IPS-NIHi7 (cell line): ENCODE data around the gene CREB5.
"Not testable (repeated sequence)": the region's sequence is repeated elsewhere in the genome, so short reads cannot be mapped to it uniquely, and the experiment has no call there.

ENCODE experiments used
- DNase-seq: peaks from one replicate; pipeline ENCODE4 v3.0.0; 2012; ENCODE audit warnings: mixed read lengths; ENCODE audit errors: extremely low spot score

The CREB5 gene

DNA sequence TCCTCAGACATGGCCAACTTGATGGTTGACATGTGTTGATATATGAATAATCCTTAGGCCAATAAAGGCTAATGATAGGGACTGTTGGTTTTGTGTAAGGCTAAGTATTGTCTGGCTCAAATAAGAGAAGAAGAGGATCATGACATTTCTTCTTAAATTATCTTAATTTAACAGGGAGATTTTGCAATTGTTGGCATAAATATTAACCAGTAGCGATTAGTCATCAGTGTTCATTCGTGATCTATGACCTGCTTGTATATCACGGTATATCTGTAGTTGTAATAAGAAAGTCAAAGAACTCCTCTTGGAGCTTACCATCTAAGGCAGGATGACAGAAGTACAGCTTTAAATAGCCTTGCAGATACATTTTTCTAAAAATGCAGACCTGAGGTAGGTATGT is 196.4 kb downstream of the CREB5 start:
- no peak for DNase-seq

DNA sequence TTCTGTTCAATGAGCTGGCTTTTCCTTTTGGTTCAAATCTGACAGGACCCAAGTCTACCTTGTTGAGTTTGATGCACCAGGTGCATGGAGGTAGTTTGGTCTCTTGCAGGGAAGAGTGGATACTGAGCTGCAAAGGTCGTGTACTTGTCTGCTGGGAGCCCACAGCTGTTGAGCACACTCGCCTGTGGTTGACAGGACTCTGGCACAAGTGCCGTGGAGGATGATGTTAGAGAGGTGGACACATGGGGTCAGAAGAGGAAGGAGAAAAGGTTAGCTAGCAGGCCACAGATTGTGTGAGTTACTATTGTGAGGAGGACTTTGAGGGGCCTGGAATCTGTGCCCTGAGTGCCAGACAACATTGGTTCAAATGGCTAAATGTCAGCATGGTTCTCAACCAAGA is 197.3 kb downstream of the CREB5 start:
- DNase-seq: no peak

DNA sequence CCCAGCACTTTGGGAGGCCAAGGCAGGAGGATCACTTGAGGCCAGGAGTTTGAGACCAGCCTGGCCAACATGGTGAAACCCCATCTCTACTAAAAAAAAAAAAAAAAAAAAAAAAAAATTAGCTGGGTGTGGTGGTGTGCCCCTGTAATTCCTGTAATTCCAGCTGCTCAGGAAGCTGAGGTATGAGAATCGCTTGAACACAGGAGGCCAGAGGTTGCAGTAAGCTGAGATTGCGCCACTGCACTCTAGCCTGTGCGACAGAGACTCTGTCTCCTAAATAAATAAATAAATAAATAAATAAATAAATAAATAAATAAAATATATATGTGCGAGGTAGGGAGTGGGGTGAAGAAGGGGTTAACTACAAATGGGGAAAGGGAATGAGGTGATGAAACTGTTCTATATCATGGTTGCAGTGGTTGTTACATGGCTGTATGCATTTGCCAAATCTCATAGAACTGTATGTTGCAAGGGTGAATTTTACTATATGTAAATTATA is 199.1 kb downstream of the CREB5 start:
- DNase-seq: not testable (repeated sequence)

DNA sequence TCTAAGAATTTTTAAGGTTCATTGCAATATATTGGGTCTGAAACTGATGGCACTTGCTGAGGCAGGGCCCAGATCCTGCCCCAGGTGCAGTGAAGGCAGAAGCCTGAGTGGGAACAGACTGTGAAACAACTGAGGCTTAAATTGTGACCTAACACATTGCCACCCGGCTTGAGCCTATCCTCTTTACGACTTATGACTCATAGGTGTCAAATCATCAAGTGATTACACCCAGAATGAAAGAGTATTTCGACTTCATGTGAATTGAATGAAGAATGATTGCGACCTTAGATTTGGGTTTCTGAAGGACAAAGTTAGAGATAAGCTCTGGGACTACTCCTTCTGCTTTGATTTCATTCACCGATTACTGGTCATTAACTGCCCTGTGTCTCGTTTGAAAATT is 200.9 kb downstream of the CREB5 start:
- no peak for DNase-seq

DNA sequence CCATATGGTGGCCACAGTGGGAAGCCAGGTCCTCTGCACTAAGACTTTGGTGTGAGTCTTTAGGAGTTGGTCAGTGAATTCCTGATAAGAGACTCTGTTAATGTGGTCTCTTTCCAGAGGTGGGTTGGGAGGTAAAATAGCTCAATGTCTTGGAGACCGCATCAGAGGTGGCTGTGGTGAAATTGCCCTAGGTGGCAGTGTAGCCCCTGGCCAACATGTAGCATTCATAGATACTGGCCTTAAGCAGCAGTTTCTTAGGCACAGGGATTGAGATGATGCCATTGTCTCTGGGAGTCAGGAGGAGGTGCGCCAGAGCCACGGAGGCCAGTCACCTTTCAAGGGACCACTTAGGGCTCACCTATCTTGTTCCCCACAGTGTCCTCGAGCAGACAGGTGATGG is 202.8 kb downstream of the CREB5 start:
- DNase-seq: peak; percentile 72

DNA sequence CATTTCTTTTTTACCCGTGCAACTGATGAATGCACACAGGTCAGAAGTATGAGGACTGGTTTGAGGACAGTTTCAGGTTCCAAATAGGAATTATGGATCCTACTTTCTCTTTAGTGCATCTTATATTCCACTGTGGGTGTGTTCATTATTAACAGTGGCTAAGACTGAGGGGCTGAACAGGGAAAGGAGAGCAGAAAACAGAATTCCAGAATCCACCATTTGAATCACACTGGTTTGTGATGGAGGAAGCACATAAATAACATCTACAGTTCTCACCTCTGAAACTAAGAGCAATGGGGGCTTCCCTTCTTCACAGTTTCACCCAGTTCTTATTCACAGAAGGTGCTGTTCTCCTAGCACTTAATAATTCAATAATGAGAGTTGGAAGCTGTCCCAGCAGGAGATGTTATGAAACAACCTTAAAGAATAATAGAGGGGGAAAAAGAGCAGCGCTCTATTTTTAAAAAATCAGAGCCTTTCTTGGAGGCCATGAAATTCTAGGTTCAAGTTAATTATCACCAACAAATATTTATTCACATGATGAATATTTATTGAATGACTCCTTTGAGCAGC is 205.1 kb downstream of the CREB5 start:
- DNase-seq: no peak

DNA sequence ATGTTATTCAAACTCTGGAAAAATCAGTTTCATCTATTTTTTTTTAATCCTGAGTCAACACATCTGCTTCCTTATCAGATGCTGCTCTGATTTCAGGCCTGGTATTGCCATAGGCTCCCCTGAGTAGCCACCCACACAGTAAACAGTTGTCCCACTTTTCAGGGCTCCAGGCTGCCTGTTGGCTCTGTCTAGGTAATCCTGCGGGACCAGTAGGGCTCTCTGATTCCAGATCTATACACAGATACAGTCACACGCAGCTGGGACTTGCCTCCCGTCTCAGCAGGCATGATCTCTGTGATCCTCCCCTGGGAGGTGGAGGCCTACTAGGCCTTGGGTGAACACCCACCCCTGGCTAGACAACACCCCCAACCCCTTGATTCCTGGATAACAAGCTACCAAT is 206.1 kb downstream of the CREB5 start:
- no peak for DNase-seq

DNA sequence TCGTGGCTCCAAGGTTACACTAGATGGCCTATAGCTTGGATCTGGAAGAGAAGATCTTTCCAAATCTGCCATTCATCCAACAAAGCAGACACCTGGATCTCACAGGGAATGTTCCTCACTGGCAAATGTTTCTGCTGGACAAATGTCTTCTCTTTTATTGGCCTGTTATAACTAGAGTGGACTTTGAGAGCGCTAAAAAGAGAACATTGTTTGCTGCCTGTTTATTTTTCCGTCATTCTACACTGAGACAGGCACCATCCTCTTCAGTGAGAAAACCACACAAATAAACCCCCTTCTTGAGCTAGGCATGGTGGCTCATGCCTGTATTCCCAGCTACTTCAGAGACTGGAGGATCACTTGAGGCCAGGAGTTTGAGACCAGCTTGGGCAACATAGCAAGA is 206.9 kb downstream of the CREB5 start:
- DNase-seq: no peak

DNA sequence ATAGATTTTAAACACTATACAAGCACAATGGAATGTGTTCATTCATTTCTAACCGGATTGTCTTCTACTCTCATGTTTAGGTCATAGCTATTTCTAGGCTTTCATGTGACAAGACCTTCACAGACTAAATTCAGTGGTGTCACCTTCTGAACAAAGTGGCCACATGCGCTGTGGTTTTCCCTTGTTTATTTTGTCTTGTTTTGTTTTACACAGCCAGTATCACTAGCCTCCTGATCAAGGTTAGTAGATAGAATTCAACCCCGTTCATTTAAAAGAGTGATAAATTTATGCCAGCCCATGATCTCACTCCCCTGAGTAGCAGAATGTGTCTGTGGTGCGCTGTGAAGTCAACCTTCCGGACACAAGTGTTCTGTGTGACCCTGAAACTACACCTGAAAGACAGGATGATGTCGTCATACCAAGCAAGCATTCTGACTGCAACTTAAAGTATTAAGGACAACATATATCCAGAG is 209.1 kb downstream of the CREB5 start:
- DNase-seq: no peak

DNA sequence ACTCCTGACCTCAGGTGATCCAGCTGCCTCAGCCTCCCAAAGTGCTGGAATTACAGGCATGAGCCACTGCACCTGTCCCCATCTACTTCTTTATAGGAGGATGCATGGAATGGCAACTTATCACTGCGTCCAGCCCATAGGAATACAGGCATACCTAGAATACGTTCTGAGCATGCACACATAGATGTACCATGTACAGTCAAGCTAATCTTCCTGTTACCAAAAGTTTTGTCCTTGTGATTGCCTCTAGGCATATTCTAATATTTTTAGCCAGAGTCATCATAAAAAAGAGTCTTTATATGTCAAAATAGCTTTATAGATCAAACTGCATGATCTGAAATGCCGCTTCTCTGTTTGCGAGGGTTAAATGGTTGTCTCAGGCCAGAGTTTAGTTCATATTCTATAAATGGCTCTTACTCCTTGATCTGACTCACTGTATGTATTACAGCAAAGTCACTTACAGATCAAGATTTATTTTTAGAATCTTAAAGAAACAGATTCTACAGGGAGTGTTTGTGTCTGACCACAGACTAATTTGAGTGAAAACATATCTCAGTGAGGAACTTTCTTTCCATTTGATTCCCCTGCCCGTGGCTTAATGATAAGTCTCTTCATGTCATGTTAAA is 210.9 kb downstream of the CREB5 start:
- DNase-seq: no peak

DNA sequence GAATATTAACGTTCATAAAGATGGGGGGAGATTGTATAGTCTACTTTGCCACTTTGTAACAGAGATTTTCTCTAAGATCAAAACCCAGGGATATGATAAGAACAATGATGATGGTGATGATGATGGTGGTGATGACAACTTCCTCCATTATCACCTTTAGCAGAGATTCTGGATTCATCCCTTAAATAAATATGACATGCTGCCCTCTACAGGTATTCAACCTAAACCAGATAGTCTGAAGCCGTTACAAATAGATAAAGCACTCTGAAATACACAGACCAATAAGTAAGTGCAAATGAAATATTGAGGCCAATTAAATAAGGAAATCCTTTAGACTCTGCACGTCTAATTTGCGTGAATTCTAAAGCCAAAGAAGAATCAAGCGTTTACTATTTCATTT is 211.5 kb downstream of the CREB5 start:
- no peak for DNase-seq

DNA sequence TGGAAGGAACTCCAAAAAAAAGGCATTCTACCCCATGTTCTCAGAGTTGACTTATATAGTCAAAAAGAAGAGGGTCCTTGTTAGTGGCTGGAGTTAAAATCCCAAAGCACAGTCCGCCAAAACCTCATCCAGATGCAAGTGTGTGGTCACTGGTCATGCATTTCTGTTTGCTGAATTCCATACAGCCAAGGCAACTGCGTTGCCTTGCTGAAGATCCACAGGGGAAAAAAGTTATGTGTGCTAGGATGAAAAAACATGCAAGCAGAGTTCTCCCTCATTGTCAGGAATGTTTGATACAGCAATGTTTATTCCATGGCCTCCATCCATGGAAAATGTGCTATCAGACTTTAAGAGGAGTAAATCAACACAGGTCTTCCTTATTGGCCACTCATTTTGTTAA is 213.1 kb downstream of the CREB5 start:
- no peak for DNase-seq

DNA sequence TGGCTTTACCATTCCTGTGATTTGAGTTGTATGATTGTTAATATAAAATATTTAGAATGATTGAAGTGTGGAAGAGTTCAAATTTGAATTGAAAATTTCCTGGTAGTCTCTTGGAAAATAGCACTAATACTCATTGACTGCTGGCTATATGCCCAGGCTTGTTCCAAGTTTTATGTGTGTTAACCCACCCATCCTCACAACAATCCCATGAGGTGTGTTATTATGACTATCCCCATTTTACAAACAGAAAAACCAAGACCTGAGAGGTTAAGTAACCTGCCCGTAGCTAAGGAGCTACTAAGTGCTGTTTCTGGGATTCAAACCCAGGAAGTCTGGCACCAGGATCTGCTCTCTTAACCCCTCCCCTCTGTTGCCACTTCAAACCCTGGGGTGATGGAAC is 213.9 kb downstream of the CREB5 start:
- no peak for DNase-seq

DNA sequence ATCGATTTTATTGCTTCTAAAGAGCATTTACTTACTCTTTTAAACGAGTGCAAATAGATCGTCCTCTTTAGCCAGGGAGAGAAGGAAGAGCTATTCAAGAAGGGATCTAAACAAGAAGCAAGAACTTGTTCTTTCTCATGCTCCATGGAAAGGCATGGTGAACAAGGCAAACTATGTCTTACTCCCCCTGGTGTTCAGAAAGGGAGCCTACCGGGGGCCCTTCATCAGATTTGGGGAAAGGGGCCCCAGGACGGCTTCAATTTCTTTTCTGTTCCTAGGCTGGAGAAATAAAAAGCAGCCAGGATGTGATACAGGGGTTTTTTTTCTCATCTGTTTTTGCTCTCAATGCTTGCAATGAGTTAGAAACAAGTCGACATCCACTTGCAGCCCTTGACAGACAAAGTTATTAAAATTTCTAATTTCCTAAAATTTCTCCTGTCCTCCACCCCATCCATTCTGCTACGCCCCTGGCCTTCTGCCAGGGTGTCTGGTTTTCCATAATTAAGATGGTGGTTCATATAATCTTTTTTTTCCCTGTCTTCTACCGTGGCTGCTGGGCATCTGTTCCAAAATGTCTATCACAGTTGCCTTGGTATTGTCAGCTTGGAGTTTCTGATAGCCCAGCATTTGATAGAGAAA is 214.4 kb downstream of the CREB5 start:
- DNase-seq: peak; percentile 75

DNA sequence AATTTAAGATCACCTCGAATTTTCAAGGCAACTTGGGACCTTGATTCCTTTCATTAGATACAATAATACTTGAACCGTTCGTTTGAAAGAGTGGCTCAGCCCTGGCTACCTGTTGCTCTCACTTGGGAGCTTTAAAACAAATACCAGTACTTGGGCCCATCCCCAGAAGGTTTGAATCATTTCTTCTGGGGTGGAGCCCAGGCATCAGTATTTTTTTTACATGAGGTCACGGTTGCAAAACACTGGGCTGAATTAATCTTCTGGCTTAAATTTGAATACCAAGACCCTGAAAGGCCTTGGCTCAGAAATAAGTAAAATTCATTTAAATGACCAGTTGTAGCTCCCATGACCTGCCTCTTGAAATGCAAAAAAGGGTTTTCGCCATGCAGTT is 214.9 kb downstream of the CREB5 start:
- no peak for DNase-seq

DNA sequence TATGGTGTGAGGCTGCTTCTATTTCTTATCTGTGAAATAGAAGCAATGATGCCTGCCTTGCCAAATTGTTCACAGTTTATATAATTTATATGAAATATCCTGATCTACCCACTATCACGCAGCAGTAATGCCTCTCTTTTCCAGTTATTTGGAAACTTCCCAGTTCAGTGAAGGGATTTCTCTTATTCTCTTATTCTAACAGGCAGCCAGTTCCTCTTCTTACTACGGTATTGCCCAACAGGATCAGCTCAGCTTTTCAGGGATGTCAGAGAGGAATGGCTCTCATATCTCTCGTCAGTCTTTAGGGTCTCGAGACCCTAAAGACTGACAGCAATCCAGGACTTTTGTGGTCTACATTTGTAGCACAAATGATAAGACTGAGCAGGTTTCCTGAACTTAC is 215.6 kb downstream of the CREB5 start:
- no peak for DNase-seq

DNA sequence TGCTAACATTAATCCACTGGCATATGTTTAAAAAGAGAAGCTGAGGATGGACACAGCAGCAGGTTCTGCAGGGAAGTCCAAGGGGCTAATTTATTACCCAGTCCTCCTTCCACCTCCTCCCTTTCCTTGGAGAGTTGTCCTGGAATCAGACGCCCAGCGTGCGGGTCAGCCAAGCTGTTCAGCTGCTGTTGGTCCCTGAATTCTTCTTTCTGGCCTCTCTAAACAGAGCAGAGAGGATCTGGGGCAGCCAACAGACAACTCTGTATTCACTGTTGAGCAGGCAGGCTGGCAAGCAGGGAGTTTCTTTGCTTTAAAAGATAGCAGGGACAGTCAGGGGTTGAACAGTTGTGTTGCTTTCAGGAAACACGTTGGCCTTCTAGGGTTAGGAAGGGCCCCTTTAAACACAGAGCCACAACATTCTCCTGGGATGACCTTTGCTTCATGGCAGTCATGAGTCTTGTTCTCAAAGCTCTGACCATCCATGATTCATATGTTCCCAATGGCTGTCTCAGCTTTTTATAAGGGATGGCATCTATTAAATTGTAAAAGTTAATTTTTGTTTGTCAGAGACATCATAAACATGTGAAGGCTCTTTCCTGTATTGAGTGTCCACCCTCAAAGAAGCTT is 217.0 kb downstream of the CREB5 start:
- no peak for DNase-seq

DNA sequence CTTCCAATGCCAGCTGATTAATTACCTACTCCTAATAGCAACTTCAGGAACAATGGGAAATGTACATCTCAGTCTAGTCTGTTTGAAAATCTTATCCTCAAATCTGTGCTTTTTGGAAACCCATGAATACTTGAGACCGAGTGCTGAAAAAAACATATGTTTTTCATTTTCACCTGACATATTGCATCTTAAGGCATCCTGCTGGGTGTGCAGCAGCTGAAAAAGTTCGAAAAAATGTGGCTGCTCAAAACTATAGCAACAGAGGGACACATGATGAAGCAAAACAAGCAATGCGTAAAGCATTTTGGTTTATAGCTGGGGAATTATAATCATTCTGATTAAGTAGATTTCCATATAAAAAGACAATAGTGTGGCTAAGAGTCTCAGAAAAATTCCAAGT is 218.0 kb downstream of the CREB5 start:
- DNase-seq: no peak

DNA sequence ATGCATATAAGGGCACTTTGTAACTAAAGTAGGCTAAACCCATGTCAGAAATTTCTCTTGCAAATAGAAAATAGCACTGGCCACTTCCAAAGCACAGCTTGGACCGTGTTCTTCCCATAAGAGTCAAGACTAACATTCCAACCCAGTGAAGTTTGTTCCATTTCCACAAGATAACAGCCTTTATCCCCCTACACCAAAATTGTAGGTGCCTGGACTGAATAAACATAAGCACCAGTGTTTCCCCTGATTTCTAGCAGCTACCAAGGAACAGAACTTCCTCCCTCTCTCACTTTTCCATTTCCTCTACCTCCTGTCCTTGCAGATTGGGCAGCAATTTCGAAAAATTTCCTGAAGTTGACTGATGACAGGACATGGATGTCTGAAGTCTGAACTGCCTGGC is 219.7 kb downstream of the CREB5 start:
- no peak for DNase-seq

DNA sequence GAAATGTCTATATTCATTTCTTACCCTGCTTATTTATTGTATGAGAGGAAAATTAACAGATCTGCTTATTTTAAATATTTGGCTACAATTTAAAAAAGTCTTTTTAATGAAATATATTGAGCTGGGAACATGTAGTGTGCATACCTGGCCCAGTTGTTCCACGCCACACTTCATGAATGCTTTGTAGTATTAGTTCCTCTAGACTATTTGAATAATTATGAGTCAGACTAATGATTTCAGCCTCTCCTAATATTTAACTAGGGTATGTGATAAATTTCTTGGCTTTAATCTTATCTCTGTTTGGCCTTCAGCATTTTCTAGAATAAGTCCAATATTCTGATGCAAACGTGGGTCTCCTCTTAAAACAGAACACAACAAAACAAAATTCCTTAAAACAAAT is 226.6 kb downstream of the CREB5 start:
- DNase-seq: no peak

DNA sequence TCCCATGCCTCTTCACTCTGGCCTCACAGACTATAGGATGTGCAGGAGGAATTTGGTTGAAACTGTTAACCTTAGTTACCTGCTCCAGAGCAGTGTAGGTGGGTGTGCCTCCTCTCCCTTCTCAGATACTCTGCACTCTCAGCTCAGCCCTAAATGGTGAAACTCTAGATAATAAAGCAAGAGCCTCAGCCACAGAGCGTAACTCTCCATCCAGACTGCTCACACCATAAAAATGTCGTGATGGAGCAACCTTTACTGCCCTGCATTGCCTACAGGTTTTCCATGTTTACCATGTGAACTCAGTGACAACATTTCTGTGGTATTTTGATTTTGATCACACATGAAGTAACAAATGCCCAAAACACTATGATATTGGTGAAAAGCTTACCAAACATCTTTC is 227.7 kb downstream of the CREB5 start:
- DNase-seq: no peak

DNA sequence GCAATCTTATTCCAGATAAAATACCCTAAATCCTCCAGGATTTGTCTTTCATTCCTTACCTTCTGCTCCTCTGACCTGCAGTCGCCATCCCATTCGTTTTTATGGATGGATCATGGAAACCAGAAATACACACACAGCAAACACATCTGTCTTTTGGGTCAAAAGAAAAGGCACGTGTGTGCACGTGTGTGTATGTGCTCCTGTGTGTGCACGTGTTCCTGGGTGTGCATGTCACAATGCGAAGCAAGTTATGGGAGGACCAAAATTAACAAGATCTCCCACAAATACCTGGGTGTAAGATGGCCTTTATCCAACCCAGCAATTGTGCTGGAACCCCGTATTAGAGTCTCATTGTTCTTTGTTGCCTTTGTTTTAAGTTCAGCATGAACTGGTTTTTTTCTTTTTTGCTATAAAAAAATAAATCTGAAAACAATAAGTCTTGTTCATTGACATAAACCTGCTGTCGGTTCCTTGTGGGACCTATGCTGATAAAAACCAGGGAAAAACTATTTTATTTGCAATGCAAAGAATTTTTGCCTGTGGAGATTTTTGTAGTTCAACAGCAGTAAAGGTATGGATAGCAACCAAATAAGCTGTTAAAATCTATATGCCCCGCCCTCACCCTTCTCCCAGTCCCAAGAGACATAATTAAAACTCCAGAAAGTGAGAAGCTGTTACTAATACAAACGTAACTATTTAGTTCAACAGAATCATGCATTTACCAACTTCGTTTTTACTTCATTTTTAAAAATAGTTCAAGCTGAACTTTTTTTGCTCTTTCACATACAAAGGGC is 229.6 kb downstream of the CREB5 start:
- DNase-seq: no peak
